H54 (cell line): Measurements from ENCODE around the gene FYTTD1.
"Not testable (repeated sequence)": the region's sequence is repeated elsewhere in the genome, so short reads cannot be mapped to it uniquely, and the experiment has no call there.

Experiments used
- DNase-seq: peaks from one replicate; pipeline ENCODE4 v3.0.0; 2011; ENCODE audit warnings: low spot score, mixed read lengths; ENCODE audit not compliant: insufficient read length
- FAIRE-seq: peaks from 3 replicates; lab custom pipeline; 2011; peaks lifted over from hg19 to GRCh38; lab: Jason Lieb, UNC
- POLR2A ChIP-seq: IDR thresholded peaks from 2 replicates; pipeline ENCODE4 v1.6.1; 2011; ENCODE audit warnings: low read depth, mild to moderate bottlenecking, low read length

The FYTTD1 gene

DNA sequence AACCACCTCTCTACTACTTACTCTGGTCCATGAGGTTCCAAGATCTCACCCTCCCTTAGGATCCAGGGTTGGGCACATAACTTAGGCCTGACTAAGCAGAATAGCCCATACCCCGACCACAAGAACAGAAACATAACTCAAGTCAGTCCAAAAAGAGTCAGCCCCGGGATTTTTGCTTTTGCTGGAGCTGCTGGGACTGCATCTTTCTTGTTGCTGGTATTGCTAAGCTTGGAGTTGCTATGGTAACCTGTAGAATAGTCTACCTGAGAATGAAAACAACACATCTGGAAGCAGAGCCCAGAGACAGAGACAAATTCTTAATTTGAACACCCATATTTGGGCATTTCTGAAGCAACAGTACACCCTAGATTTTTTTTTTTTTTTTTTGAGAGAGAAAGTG is 19.5 kb upstream of the FYTTD1 start:
- FAIRE-seq (peak; percentile 94), DNase-seq (peak; percentile 76)

DNA sequence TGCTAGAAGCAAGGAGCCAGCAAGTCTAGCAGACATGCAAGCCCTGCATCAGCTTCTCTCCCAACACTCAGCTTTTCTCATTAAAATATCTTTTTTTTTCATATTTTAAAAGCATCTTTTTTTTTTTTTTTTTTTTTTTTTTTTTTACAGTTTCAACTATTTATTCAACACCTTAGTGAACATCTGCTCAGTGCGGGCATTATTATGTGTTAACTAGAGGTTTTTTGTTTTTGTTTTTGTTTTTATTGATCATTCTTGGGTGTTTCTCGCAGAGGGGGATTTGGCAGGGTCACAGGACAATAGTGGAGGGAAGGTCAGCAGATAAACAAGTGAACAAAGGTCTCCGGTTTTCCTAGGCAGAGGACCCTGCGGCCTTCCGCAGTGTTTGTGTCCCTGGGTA is 18.9 kb upstream of the FYTTD1 start:
- FAIRE-seq, DNase-seq: not testable (repeated sequence)

More for the DNA sequence above, 19.5 kb upstream of the FYTTD1 start:
- no peak for TF ChIP-seq POLR2A

DNA sequence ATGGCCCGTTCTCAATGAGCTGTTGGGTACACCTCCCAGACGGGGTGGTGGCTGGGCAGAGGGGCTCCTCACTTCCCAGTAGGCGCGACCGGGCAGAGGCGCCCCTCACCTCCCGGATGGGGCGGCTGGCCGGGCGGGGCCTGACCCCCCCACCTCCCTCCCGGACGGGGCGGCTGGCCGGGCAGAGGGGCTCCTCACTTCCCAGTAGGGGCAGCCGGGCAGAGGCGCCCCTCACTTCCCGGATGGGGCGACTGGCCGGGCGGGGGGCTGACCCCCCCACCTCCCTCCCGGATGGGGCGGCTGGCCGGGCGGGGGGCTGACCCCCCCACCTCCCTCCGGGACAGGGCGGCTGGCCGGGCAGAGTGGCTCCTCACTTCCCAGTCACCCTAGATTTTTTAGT is 18.2 kb upstream of the FYTTD1 start:
- DNase-seq, FAIRE-seq: not testable (repeated sequence)

DNA sequence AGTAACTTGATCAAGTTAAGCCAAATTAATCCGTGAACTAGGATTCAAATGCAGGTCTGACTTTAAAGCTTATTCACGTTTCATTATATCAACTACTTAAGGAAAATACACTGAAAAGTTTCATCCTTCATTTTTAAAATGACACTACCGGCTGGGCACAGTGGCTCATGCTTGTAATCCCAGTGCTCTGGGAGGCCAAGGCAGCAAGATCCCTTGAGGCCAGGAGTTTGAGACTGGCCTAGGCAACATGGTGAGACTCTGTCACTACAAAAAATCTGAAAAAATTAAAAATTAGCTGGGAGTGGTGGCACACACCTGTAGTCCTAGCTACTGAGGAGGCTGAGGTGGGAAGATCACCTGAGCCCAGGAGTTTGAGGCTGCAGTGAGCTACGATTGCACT is 16.6 kb upstream of the FYTTD1 start:
- no peak for TF ChIP-seq POLR2A
- DNase-seq (no peak), FAIRE-seq (no peak)

DNA sequence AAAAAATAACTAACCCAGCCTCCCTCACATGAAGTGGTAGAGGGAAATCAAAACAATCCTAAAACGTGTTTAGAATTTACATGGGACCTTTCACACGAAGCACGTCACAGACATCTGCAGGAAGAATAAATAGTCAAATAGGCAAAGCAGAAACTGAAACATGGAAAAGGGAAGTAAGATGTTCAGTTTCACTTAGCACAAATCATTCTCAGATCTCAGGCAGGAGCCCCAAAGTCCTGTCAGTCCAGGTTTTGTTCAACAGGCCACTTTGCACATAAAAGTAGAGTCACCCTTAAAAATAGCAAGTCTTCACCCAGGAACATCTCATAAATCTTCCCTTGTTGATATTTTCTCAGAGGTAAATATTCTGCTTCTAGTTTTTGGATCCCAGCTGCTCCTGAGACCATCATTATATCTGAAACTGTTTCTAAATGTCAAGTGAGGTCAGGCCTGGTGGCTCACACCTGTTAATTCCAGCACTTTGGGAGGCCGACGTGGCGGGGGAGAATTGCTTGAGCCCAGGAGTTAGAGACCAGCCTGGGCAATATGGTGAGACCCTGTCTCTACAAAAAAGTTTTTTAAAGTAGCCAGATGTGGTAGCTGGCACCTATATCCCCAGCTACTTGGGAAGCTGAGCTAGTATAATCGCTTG is 14.9 kb upstream of the FYTTD1 start:
- TF ChIP-seq POLR2A: no peak
- DNase-seq (no peak), FAIRE-seq (no peak)

DNA sequence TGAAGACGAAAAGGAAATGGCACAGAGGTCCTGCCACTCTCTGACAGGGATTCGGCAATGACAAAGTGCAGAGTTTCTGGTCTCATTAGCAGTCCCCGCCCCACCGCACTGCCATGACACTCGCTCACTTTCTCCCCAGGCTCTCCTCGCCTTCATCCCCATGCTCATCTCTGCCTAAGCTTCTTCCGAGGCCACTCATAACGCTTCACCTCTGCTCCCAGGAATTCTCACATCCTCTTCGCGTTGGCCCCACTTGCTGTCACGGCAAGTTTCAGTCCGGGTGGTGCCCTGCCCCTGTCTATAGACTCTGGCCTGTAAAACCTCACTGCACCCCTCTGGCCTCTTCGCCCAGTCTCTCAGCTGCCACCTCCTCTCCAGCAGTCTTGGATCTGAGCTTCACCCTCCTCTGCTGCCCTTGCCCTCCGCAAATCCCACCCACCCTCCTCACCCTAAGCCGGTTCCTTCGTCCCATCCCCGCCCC is 13.6 kb upstream of the FYTTD1 start:
- DNase-seq (peak; percentile 46), FAIRE-seq (no peak)
- no peak for TF ChIP-seq POLR2A

DNA sequence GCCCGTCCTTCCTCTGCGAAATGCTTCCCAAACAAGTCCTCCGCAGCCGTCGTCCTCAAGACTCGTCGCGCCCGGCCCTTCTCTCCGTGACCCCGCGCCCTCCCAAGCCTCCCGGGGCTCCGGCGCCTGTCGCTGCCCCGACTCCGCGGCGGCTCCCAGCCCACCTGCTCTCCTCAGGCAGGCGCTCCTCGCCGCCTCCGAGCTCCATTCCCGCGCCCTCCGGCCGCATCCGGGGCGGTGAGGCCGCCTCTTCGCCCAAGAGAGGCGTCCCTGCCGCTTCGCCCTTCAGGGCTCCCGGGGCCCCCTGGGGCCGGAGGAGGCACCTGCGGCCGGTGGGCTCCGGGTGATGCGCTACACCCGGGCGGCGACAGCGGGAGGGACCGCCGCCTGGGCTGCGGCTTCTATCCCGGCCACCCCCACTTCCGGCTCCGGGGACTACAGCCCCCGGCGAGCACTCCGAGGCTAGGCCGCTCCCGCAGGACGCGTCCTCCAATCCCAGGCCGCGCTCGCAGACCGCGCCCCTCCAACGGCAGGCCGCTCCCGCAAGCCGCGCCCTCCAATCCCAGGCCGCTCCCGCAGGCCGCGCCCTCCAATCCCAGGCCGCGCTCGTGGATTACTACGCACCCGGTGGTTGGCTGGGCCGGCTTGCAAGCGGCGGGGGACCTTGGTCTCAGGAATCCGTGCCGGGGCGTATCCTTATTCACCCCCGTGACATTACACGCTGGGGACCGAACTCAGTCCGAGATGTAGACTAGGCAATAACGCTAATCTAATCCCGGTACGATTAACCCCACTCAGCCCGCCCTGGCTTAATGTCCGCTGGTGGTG is 13.0 kb upstream of the FYTTD1 start, which contains the start of gene RUBCN:
RUBCN (minus strand) TSS at position 414 of the 828 bp plus-strand sequence; CDS start at position 229, 185 bp downstream.
- peak; percentile 78 for FAIRE-seq
- DNase-seq: peak; percentile 98

DNA sequence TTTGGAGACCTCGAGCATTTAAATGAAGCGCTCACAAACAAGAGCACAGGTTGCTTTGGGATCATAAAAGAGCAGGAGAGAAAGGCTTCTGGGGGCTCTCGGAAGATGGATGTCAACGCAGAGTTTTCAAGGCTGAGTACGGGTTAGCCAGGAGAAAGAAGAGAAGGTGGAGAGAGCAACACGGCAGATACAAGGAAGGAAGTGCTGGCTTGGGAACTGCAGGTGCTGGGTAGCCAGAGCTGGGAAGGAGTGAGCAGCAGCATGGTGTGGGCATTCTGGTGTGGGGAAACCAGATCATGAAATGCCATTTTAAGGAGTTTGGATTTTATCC is 12.4 kb upstream of the FYTTD1 start:
- peak; percentile 52 for FAIRE-seq
- no peak for DNase-seq
- no peak for TF ChIP-seq POLR2A

More for the DNA sequence above, 13.0 kb upstream of the FYTTD1 start, which contains the start of gene RUBCN:
- TF ChIP-seq POLR2A: peak; percentile 49; the same call in 1 of the 2 replicates

DNA sequence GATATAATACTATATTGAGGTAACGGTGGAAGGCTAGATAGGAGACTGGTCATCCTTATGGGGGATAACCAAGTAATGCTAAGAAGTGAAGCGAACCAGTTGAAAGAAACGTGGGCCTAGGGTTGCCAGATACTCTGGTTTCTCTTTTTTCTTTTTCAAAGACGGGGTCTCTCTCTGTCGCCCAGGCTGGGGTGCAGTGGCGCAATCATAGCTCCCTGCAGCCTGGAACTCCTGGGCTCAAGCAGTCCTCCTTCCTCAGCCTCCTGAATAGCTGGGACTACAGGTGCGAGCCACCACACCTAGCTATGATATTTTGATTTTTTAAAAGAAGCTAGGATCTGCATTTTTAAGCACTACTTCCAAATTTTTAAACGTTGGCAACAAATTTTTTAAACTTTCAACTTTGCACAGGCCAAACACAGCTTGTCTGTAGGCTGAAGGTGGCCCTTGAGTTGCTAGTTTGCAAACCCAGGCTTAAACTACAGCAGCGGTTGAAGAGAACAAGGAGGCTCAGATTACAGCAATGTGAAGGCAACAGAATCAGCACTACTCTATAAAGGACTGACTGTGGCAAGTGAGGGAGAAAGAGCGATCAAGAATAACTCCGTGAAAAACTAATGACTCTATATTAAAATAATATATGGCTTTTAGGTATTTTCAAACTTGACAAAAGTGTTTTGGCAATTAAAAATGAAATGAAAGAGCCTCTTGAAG is 11.8 kb upstream of the FYTTD1 start:
- FAIRE-seq (no peak), DNase-seq (no peak)
- no peak for TF ChIP-seq POLR2A

DNA sequence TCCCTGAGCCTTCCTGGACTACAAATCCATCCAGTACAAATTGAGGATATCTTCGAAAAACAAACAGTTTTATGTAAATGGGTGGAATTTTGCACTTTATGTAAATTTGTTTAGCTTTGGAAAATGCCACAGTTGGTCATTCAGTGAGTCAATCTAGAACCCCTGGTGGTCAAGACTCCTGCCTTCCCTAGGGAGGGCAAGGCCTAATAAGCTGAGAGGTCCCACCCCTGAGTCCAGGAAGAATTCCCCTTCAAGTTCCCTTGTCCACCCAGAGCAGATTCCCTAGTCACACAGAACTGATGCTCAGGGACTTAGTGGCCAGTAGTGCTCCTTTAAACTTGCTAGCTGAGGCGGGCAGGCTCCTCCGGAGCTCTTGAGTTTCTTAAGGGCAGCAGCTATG is 6.9 kb upstream of the FYTTD1 start:
- FAIRE-seq (no peak), DNase-seq (no peak)
- no peak for TF ChIP-seq POLR2A

DNA sequence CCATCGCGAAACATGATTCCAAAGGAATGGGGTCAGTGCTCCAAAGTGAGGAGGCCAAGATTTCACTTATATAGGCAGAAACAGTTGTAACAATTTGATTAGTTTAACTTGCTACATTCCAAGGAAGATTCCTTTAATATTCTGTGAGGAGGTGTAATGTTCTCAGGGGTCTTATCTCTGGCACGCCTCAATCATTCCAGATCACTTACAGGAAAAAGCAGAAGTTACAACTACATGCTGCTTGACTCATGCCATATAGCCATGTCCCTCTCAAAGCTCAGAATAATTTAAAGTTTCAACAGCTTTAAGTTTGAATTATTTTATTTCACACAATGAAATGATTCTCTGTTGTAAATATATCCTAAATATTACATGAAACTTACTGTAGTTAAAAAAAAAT is 3.5 kb upstream of the FYTTD1 start:
- no peak for DNase-seq
- FAIRE-seq: no peak
- TF ChIP-seq POLR2A: no peak

DNA sequence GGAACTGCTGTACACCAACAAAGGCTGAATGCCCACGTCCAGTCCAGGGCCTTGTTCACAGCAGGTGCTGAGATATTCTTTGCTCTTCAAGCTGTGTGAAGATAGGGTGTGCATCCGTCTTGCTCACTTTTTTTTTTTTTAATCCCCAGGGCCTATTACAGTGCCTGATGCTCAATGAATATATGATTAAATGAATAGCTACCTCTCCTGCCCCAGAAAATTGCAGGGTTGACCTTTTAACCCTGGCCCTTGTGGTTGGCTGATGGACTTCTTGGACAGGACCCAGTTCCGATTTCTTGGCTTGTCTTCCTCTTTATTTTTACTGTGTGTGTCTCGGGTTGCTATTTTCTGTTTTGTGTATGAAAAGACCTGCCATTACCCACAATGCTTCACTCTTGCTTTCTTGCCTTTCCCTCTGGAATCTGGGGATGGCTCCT is 2.9 kb upstream of the FYTTD1 start:
- TF ChIP-seq POLR2A: no peak
- no peak for DNase-seq
- FAIRE-seq: no peak

DNA sequence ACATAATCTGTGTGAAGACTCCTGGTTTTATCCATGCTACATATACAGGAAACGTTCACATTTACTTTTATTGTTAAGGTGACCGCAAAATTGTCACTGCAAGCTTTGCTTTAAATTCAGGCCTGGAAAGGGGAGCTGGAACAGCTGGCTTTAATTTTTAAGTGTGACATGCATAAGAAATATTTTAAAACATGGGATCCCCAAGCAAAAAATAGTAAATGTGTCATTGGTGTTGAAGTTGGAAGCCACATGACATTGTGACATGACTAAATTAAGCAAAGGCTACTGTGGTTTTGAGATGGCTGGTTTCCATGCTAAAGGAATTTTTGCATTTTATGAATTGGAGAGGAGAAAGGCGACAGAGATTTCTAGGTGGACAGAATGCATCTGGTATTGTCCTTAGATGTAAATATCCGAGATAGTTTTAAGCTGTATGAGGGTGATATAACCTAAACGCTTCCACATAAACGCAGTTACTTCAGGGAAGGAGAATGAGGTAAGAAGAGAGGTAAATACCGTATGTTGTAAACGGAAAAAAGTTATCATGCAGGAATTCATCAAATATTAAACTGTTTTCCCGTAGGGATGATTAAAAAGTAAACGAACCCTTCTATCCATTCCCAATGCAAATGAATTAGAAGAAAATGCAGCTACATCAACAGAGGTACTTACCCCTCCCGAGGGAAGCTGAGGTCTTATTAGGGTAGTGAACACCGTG is 927 bp upstream of the FYTTD1 start:
- DNase-seq: no peak
- no peak for TF ChIP-seq POLR2A
- FAIRE-seq: no peak
